ENCODE measurements around the gene SLC43A2.
"Not testable (repeated sequence)": the region's sequence is repeated elsewhere in the genome, so short reads cannot be mapped to it uniquely, and the experiment has no call there.

Gene SLC43A2

DNA sequence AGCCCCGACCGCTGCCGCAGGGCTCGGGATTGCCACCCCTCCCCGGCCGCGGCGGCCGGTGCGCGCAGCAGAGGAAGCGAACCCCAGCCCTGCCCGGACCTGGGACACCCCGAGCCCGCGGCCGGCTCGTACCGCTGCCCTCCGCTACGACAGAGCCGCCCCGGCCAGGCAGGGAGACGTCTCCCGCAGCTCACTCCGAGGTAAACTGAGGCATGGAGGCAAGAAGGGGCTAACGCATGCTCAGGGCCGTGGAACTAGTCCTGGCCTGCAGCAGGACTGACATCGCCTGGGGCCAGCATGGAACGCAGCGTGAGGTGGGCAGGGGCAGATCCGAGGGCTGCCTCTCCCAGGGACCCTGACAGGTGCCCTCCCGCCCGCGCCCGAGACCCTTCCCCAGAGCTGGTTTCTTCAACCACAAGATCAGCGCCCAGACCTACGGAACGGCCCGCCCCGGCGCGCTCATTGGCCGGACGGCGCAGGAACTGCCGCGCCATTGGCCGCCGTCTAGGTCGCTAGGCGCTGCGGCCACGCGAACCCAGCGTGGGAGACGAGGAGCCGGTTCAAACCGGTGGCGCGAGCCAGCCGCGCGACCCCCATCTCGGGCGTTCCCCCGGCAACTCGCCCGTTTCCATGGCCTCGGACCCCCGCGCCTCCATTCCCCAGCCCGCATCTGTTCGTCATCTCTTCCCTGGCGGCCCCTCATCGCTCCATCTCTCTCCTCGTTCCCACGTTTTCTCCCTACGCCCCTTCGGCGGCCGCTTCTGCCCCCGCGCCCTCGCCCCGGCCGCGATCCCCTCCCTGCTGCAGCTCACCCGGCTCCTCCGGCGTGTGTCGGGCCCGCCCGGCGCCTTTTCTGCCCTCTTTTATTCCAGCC lies at the start of gene SLC43A2:
TSS of gene SLC43A2 (minus strand) at position 853 of the 874 bp plus-strand sequence. CDS start 960 bp downstream, outside the sequence.
- peak; percentile 94 for DNase-seq

DNA sequence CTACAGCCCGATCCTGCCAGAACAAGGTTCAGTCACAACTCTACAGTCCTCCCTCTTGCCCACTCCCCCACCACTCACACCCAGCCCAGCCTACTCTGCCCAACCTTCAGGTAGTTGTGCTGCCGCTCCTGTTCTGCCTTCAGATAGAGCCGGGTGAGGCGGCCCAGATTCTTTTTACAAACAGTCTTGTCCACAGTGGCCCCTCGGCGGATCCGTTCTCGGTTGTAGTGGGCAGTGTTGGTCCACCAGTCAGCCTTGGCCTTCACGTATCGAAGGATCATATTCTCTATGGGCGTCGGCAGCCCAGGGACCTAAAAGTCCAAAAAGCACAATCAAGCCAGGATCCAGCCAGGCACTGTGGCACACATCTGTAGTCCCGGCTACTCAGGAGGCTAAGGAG lies 47.8 kb upstream of the SLC43A2 start:
- no peak for DNase-seq

DNA sequence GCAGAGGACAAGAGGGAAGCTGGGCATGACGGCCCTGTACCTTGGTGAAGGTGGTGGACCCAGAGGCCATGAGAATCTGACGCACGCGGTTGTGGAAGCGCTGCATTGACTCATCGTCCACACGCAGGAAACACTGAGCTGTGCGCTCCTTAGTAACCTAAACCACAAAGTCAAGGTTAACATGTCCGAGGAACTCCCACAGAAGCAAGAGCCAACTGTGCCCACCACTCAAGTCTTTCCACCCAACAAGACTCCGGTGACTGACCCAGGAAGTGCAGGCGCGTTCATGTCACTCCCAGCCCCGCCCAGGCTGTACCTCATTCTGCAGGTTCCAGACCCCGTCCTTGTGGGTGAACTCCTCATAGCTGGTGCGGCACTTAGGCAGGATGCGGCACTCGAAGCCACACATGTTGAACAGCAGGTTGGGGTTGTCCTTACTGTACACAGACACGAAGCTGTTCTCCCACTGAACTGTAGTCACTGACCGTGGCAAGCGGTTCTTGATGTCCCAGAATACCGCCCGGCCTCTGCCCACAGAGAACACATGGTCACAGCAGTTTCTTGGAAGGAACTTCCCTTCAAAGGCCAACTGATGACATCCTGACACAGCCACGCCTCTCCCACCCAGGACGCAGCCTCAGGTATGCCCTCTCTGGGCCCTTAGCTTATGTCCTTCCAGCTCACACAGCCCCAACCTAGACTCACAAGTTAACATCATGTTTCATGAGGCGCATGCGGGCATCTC lies 44.6 kb upstream of the SLC43A2 start:
- no peak for DNase-seq

DNA sequence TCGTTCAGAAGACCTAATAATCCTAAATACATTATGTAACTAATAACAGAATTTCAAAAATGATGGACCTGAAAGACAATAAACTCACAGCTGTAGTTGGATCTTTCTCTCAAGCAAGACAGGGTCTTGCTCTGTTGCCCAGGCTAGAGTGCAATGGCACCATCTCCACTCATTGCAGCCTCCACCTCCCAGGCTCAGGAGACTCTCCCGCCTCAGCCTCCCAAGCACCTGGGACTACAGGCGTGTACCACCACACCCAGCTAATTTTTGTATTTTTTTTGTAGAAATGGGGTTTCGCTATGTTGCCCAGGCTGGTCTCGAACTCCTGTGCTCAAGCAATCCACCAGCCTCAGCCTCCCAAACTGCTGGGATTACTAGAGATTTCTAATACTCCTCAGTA lies 35.3 kb upstream of the SLC43A2 start:
- DNase-seq, result not testable (repeated sequence)

DNA sequence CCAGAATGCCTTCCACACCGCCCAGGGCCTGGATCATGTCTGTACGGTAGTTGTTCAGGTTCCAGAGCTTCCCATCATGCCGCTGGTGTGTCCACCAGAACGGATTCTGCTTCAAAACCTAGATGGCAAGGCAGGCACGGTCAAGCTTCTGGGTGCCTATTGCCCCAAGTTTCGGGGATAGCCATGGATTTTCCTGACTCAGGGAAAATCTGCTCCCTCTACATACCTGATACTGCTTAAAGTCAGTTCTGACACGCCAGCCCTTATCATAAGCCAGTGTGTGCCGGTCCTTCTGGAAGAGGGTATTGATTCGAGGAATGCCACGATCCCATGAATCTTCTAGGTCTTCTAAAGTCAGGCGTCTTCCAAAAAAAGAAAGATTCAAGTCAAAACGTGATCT lies 32.4 kb upstream of the SLC43A2 start:
- DNase-seq, result no peak

DNA sequence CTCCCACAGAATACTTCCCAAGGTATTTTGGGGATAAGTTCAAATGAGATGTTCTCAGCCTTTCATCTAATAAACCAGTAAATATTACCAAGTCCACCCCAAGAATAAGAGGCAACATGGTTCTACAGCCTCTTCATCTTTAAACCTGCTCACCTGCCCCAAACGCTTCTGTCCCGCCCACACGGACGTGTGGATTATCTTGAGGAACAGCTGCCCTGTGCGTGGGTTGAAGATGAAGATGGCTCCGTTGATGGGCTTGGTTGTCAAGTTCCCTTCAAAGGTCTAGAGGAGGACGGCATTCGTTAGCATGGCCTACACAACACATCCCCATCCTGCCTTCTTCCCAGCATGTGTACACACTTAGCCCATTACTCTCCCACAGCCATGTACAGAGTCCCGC lies 29.5 kb upstream of the SLC43A2 start:
- DNase-seq, result no peak

DNA sequence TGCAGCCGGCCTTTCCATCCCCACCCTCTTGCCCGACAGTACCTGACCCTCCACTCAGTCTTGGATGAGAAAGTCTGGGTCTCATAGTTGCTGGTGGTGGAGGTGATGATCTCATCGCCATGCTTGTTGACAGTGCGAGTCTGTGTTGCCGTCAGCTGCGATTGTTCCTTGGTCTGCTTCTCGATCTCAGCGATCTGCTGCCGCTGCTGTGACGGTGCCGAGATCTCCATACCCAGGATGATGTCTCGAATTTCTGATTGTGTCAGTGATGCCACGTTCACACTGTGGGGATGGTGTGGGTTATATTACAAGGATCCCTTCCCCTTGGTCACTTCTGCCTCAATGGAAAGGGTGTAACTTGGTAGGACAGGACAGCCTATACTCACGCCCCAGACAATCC lies 25.1 kb upstream of the SLC43A2 start:
- DNase-seq, result no peak

DNA sequence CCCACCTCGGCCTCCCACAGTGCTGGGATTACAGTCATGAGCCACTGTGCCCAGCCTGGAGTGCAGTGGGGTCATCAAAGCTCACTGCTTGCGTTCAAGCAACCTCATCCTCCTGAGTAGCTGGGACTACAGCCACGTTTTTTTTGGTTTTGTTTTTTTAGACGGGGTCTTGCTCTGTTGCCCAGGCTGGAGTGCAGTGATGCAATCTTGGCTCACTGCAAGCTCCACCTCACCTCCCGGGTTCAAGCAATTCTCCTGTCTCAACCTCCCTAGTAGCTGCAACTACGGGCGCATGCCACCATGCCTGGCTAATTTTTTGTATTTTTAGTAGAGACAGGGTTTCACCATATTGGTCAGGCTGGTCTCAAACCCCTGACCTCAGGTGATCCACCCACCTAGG lies 24.2 kb upstream of the SLC43A2 start:
- not testable (repeated sequence) for DNase-seq

DNA sequence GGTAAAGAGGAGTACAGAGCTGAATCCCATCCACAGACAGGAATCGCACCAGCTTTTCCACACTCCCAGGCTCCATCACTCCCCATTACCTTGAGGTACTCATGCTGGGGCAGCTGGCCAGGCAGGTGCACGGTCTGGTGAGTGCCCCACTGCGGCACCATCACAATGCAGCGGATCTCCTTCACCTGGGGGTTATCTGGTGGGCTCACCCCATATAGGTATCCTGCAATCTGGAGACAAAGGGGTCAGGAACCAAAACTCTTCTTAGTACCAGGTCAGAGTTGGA lies 22.9 kb upstream of the SLC43A2 start:
- DNase-seq, result no peak

DNA sequence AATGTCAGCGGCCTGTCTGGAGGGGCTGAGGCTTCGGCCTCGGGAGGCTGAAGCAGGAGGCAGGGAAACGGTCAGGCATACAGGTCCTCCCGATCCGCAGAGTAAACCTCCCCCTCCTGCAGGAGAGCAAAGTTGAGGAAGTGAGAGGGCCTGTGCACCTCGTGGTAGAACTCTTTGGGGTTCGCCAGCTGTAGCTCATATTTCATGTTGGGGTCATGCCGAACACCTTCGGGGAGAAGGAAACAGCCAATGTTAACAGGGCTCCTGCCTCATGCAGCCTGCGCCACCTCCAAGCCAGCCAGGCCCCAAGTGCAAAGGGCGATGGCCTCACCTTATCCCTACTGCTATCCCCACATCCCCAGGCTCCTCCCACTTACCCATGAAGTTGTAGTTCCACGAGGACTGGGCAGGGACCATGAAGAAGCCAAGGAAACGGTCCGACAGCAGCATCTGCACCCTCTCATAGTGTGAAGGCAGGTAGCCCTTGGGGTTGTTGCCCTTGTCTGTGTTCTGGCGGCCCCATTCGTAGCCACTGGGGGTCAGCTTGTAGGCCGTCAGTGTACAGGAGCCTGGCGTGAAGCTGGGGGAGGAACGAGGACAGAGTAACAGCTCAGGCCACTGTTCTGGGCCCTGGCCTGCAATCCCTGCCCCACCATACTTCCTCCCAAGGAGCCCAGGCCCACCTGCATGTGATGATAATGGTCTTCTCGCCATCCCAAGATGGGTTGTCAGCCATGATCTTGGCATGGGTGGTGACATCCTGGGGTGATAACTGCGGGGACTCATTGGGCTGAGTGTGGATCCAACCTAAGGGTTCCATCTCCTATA lies 22.3 kb upstream of the SLC43A2 start:
- DNase-seq, result no peak

DNA sequence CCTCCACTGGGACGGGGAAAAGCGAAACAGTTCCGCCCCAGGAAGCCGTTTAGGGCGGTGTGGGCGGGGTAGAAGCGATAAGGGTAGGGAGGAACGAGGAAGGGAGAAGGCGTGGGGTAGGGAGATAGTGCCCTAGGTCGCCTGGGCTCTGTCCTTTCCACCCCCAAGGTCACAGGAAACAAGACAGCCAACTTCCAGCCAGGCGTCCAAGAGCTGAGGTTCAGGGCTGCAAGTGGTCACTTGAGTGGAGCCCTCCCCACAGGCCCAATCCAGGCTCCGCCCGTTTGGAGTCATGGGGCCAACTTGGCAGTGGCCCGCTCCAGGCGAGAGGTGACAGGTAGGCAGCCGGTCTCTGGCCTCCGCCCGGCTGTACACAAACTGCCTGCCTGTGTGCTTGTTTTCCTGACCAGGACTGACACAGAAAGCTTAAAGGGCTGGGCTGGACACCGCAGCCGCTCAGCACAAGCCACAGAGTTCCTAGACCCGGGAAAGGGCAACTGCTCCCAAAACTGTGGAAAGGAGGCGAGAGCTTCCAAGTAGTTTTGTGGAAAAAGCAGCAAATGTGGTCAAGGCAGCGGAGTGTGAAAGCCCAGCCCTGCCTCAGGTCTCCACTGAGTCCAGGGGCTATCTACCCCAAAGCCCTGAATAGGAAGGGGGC lies 21.3 kb upstream of the SLC43A2 start, which contains the start of gene RILP:
TSS of gene RILP (minus strand) at position 23 of the 658 bp plus-strand sequence. CDS start 62 bp downstream, outside the sequence.
- DNase-seq, result peak; percentile 57

DNA sequence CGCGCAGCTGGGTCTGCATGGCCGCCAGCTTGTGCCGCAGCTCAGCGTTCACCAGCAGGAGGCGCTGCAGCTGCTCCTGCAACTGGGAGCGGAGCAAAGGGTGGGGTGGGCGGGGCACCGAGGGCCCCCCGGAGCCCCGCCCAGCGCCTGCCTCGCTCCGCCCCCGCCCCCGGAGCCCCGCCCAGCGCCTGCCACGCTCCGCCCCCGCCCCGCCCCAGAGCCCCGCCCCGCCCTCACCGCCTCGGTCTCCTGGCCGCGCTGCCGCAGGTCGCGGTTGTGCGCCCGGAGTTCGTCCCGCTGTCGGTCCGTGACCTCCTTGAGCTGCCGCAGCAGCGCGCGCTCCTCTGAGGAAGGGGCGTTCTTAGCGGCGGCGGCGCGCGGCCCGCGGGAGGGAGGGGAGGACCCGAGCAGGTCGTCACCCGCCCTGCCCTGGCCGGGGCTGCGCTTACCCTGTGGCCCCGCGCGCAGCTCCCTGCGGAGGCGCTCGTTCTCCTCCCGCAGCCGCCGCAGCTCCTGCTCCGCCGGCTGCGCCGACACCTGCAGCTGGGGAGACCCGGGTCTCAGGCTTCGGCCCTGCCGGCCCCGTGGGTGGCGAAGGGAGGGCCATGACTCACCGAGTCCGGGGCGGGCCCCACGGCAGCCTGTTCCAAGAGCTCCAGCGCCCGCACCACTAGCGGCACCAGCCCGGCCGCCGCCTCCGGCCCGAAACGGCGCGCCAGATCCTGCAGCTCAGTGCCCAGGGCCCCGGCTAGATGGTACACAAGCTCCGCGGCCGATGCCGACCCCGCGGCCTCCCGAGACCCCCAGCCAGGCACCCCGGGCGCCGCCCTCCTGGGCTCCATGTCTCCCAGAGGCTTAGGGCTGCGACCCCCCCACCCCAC lies 20.6 kb upstream of the SLC43A2 start:
- DNase-seq, result peak; percentile 94

DNA sequence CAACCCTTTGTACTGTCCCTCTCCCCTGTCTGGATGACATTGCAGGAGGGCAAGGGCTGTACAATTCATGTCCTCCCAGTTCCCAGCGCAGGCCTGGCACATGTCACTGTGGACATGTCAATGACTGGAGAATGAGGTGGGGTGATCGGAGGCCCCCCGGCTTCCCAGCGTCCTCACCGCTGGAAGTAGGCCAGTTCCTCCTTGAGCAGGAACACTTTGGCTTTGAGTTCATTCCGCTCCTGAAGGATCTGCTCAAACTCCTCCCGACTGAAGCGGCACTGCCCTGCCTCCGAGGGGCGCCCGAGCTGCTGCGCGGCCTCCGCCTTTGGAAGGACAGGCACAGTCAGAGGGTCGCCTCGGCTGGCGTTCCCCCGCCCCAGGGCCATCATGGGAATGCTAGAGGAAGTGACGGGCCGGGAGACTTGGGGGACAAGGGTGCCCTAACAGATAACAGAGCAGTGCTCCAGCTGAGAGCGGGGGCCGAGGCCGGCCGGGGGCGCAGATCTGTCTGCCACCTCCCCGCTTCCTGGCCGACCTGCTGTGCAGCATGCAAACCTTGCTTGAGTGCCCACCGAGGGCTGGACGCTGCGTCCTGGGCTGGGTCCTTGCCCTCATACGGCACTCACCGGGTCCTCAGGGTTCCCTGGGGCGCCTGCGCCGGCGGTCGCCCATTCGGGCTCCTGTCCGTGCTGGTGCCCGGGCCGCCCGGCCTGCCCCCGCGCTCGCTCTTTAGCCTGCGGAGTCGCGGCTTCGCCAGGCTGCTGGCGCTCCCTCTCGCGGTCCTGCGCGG lies 19.7 kb upstream of the SLC43A2 start:
- DNase-seq, result peak; percentile 79

DNA sequence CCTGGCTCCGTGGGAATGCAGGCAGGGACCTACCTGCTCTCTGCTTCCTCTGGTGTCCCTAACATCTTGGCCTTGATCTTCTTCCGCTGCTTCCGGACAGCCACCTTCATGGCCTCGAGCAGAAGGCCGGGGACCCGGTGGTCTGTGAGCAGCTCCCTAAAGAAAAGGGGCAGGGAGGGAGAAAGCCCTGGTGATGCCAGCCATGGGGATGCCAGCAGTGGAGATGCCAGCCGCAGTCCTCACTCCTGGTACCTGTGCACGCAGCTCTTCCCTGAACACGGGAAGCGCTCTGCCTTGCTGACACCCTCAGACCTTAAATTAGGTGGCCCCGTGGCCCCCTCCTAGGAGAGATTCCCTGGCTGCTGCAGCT lies 19.2 kb upstream of the SLC43A2 start:
- no peak for DNase-seq

DNA sequence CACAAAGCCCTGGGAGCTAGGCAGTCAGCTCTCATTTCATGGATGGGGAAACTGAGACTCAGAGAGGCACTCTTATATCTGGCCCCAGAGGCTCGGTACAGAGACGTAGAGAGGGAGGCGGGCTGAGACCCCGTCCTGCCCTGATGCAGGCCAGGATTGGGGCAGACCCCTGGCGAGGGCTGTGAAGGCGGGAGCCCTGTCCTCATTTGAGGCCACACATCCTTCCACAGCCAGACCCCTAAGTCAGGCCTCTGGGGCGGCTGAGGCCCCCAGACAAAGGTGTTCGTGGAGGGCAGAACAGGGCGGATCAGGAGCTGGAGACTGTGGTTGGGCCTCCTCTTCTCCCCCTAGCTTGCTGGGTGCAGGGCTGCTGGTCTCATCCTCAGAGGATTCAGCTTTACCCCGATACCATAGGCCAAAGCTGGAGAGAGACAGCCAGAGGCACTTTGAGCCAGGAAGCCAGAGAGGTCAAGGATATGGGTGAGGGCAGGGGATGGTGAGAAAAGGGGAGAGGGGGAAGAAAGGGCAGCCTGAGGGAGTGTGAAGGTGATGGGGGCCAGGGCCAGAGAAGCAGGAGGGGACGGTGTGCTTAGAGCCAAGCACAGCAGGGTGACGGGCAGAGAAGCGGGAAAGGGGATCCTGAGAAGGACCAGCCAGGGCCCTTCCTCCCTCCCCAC lies 17.7 kb upstream of the SLC43A2 start:
- DNase-seq, result no peak

DNA sequence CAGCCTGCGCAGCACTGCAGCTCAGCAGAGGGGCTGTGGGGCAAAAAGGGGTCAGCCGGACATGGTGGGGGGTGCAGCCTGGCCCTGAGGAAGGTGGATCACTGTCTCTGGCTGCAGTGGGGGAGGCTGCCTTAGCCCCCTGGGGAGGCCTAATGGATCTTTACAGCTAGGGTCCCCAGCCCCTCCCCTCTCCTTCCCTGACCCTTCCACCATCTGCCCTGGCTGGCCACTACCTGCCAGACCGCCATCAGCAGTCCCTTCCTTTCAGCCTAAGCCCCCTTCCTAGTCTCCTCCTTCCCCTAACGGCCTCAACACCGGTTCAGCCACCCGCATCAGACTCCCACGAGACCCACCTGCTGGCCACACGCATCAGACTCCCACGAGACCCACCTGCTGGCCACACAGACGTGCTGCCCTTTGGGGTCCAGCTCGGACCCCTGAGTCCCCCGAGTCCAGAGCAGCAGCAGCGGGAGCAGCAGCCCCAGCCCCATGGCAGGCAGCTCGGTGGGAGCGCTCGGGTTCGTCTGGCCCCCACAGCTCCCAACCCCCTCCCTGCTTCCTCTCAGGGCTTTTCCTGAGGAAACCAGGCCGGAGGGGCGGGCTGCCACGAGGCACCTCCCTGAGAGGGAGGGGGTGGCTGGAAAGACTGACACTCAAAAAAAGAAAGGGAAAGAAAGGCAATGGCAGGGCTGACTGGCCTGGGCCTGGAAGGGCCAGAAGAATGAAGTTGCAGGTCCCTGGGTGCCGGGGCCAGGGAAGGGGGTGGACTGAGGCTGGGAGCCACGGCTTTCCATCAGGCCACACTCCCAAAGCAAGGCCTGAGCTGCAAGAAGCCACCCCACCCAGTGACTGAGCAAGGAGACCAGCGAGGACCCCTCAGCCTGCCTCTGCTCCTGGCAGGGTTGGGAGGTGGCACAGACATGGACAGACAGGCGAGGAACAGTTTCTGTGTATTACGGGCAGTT lies 16.9 kb upstream of the SLC43A2 start, which contains the start of gene SCARF1:
TSS of gene SCARF1 (minus strand) at position 526 of the 965 bp plus-strand sequence. CDS start at position 491, 35 bp downstream.
- DNase-seq, result no peak

DNA sequence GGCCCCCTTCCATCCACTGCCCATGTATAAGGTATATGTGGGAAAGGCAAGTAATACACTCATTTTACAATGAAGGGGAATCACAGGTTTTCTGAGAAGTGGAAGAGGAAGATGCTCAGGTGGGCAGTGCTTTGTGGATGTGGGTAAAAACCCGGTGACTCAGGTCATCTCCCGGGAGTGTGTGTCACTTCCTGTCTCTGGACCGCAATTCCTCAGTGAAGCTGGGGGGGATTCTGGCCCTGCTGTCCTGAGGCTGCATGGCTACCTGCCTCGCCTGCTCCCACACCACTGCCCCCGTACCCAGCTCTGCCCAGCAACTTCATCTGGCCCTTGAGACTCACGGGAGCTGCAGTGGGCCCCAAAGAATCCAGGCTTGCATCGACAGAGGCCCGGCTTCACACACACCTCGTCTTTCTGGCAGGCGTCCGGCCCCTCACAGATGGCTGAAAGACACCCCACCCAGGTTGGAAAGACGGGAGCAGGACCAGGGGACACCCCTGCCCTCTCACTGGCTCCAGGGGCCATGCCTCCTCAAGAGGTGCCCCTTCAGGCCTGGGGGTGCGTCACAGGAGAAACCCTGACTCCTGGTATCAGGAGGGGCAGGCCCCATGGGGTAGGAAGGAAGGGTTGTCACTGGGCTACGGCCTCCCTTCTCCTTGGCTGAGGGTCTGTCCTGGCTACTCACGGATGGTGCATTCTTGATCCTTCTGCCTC lies 16.0 kb upstream of the SLC43A2 start:
- no peak for DNase-seq

DNA sequence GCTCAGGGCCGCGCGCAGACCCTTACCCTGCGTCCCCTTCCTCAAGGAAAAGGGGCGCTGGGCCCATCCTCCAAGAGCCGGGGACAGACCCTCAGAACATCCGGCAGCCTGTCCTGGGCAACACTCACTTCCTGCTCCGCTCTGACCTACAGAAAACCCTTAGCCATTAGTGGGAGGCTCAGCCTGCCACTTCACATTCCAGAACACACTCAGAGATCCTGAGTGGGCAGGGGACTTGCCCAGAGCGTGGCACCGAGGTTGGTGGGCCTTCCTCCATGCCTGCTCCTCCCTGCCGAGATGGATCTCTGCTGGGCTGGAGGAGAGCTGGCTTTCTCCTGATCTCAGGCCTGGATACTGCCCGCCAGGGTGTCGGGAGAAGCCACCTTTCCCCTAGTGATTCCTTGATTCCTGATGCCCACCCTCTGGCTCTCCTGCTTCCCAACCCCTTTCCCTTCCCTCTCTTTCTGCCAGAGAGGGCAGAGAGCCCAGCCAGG lies 15.4 kb upstream of the SLC43A2 start:
- no peak for DNase-seq

All from NCI-H2171 treated with DMSO at 0.1 percent for 48 hours (cell line).